H7 (cell line): ENCODE measurements around the gene THTPA. TPM values are rescaled to one million over a fixed set of nuclear protein-coding genes. Genes with fewer than 3 reads are reported as not detected.
"Not testable (repeated sequence)": the region's sequence is repeated elsewhere in the genome, so short reads cannot be mapped to it uniquely, and the experiment has no call there.

Experiments
- DNase-seq: peaks from one replicate; pipeline ENCODE4 v3.0.0; 2012
- H3K27me3 ChIP-seq: 2 replicates; pipeline ENCODE4 v1.6.0; 2011; ENCODE audit warnings: mild to moderate bottlenecking, low read length; ENCODE audit not compliant: control insufficient read depth, insufficient read depth
- H3K36me3 ChIP-seq: replicated peaks from 2 replicates; pipeline ENCODE4 v1.5.1; 2011; ENCODE audit warnings: low read length; ENCODE audit not compliant: control insufficient read depth, insufficient read depth
- H3K4me3 ChIP-seq: 2 replicates; pipeline ENCODE4 v1.5.1; 2011; ENCODE audit warnings: low read depth, mild to moderate bottlenecking, control low read depth, low read length, moderate library complexity; ENCODE audit not compliant: insufficient read depth
- total RNA-seq: library from RNA; depleted of rRNA; stranded (reverse); fragments of >200 nt; shearing (Covaris generic); gene quantifications from 2 replicates; pipeline ENCODE4 v1.2.3, GENCODE V29; 2014

The THTPA gene
- total RNA-seq, 1 experiment from 2014 or later, result 12.1 TPM

GRCh38 chr14:23589606-23590005 is 33.5 kb downstream of the THTPA start:
- DNase-seq, result no peak
- H3K4me3 ChIP-seq, result no peak overlapping the region
- no peaks in the 10 kb centered on the region for H3K27me3 ChIP-seq
- no peaks in the 10 kb centered on the region for H3K36me3 ChIP-seq

GRCh38 chr14:23590198-23590597 is 34.1 kb downstream of the THTPA start:
- Histone ChIP-seq H3K36me3 (no peaks in the 10 kb centered on the region), H3K4me3 (no peak overlapping the region), H3K27me3 (no peaks in the 10 kb centered on the region)
- no peak for DNase-seq

DNA sequence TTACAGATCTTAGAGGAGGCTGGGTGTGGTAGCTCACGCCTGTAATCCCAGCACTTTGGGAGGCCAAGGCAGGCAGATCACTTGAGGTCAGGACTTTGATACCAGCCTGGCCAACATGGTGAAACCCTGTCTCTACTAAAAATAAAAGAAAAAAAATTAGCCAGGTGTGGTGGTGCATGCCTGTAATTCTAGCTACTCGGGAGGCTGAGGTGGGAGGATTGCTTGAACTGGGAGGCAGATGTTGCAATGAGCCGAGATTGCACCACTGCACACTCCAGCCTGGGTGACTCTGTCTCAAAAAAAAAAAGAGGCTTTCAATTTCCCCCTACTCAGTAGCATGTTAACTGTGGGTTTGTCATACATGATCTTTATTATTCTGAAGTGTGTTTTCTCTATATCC is 38.1 kb downstream of the THTPA start:
- H3K27me3 ChIP-seq, H3K36me3 ChIP-seq, H3K4me3 ChIP-seq, DNase-seq: not testable (repeated sequence)

- no peak for DNase-seq
- Histone ChIP-seq H3K27me3 (no peaks in the 10 kb centered on the region), H3K4me3 (no peak overlapping the region), H3K36me3 (no peaks in the 10 kb centered on the region)
Measured at GRCh38 chr14:23600322-23600707, 44.2 kb downstream of the THTPA start.

GRCh38 chr14:23600806-23601205 is 44.7 kb downstream of the THTPA start:
- H3K27me3 ChIP-seq, result no peaks in the 10 kb centered on the region
- H3K4me3 ChIP-seq, result no peak overlapping the region
- no peak for DNase-seq
- no peaks in the 10 kb centered on the region for H3K36me3 ChIP-seq

DNA sequence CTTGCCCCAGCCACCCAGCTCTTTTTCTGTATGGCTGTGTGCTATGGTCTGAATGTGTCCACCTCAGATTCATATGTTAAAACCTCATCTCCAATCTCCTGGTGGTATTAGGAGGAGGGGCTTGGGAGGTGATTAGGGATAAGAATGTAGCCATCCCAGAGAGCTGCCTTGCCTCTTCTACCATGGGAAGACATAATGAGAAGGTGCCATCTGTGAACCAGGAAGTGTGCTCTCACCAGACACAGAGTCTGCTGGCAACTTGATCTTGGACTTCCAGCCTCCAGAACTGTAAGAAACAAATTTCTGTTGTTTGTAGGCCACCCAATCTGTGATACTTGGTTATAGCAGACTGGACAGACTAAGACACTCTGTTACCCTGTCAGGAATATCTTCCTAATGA is 45.4 kb downstream of the THTPA start:
- Histone ChIP-seq H3K36me3 (no peaks in the 10 kb centered on the region), H3K4me3 (no peak overlapping the region), H3K27me3 (no peaks in the 10 kb centered on the region)
- DNase-seq, result no peak

DNA sequence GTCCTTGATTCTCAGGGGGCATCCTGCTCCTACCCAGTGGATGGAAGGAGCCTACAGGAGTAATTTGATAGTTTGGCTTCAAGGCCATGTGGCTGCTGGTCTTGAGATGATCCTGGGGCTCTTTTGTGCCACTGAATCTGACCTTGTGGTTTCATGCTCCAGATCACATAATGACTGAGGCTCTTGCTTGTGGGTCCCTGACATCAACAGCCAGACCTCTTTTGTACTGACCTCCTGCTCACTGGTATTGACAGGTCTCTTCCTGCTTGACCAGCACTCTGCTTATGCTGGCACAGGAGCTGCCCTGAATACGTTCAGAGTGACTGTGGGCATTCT is 45.7 kb downstream of the THTPA start:
- DNase-seq, result no peak
- Histone ChIP-seq H3K4me3 (no peak overlapping the region), H3K27me3 (no peaks in the 10 kb centered on the region), H3K36me3 (no peaks in the 10 kb centered on the region)

DNA sequence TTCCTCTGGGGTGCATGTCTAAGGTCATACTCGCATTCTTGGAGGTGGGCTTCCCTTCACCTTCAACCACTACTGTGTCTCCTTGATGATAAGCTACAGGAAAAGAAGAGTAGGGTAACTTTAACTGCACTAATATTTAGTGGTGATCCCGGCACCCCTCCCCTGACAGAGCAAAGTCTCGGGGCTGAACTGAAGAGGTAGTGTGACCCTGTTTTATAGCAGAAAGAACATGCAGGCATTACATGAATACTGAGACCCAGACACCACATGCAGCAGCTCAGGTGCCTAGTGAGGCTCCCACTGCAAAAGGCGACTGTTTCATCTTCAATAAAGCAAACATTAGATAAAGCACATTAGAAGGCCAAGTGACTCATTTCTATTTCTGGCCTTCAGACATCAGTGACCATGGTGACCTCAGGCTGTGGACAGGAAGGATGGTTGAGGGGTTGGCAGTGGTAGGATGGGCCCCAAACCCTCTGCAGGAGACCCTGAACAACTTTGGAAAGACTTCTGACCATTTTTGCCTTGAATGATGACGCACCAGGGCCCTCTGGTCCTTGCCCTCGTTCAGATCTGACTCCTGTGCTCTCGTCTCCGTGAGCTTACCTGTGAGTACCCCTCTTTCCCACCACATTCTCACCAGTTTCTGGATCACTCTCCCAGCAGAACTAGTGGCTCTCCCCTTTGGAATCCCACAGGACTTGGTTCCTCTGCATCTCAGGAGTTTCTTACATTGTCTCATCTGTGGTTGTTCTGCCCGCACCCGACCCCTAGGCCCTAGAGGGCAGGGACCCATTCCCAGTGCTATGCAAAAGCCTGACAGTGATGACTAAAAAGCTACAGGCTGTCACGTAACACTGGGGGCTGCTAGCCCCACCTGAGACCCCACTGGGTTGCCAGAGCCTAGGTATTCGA is 46.4 kb downstream of the THTPA start:
- no peak for DNase-seq
- Histone ChIP-seq H3K4me3 (no peak overlapping the region), H3K27me3 (no peaks in the 10 kb centered on the region), H3K36me3 (no peaks in the 10 kb centered on the region)

DNA sequence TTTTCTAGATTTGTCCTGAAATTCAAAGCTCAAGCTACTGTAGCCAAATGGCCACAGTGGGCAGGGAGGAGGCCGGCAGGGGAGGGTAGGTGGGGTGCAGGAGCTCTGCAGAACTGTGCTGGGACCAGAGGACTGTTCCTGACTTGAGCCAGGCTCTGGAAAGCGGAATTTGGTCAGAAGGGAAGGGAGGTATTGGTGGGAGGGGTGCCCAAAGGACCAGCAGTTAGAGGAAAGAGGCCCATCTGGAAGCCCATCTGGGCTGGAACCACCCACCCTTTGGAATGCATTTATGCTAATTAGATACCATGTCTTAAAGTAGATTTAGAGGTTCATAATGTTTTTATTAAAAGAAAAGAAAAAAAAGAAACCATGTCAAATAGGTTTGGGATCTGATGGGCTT is 47.0 kb downstream of the THTPA start:
- Histone ChIP-seq H3K27me3 (no peaks in the 10 kb centered on the region), H3K4me3 (no peak overlapping the region), H3K36me3 (no peaks in the 10 kb centered on the region)
- DNase-seq, result no peak

DNA sequence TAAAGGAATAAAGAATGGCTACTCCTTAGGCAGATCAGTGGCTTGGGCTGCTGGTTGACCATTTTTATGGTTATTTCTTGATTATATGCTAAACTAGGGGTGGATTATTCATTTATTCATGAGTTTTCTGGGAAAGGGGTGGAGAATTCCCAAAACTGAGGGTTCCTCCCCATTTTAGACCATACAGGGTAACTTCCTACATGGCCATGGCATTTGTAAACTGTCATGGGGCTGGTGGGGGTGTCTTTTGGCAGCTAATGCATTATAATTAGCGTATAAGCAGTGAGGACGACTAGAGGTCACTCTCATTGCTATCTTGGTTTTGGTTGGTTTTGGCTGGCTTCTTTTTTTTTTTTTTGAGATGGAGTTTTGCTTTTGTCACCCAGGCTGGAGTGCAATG is 48.1 kb downstream of the THTPA start:
- H3K27me3 ChIP-seq, result no peaks in the 10 kb centered on the region
- no peaks in the 10 kb centered on the region for H3K36me3 ChIP-seq
- H3K4me3 ChIP-seq, result no peak overlapping the region
- no peak for DNase-seq

DNA sequence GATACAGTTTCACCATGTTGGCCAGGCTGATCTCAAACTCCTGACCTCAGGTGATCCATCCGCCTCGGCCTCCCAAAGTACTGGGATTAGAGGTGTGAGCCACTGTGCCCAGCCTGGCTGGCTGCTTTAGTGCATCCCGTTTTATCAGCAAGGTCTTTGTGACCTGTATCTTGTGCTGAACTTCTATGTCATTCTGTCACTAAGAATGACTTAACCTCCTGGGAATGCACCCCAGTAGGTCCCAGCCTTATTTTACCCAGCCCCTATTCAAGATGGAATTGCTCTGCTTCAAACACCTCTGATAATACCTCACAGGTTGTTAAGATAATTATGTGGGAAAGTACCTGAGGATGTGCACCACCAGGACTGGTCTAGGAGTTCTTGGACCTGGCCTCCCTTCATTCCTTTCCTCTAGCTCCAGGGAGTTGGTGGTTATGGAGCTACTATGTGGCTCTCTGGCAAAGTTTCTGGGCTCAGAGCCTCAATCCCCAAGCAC is 48.7 kb downstream of the THTPA start:
- Histone ChIP-seq H3K27me3 (no peaks in the 10 kb centered on the region), H3K36me3 (no peaks in the 10 kb centered on the region), H3K4me3 (no peak overlapping the region)
- no peak for DNase-seq

GRCh38 chr14:23605931-23606585 is 50.0 kb downstream of the THTPA start:
- no peak overlapping the region for H3K4me3 ChIP-seq
- H3K27me3 ChIP-seq, result no peaks in the 10 kb centered on the region
- DNase-seq, result no peak
- H3K36me3 ChIP-seq, result no peaks in the 10 kb centered on the region

DNA sequence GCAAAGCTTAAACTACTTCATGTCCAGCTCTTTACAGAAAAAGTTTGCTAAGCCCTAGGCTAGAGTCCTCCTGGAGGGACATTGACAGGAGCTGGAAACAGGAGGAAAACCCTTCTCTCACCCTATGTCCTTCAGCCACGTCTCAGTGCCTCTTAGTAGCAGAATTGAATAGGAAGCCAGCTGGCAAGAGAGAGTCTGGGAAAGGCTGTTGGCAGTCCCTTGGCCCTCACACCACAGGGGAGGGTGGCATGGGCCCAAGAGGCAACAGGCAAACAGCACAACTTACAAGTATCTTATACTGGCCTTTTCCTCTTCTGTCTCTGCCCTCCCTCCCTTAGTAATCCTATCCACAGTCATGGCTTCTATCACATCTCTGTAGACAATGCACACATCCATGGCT is 52.4 kb downstream of the THTPA start:
- DNase-seq, result no peak
- Histone ChIP-seq H3K27me3 (no peaks in the 10 kb centered on the region), H3K36me3 (no peaks in the 10 kb centered on the region), H3K4me3 (no peak overlapping the region)

DNA sequence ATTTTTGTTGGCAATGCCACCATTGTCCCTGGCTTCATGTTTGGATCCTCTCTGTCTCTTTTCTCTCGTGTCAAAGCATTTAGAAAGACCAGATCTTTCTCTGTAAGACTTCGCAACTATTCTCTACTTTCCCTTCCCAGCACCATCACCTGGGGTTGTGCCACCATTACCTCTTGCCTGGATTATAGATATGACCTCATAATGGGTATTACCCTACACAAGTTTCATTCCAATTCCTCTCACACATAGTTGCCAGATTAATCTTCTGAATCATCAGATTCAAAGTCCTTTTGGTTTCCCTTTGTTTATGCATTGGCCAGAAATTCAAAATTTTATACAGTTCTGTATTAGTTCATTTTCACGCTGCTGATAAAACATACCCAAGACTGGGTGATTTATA is 52.9 kb downstream of the THTPA start:
- no peak for DNase-seq
- Histone ChIP-seq H3K36me3 (no peaks in the 10 kb centered on the region), H3K4me3 (no peak overlapping the region), H3K27me3 (no peaks in the 10 kb centered on the region)

DNA sequence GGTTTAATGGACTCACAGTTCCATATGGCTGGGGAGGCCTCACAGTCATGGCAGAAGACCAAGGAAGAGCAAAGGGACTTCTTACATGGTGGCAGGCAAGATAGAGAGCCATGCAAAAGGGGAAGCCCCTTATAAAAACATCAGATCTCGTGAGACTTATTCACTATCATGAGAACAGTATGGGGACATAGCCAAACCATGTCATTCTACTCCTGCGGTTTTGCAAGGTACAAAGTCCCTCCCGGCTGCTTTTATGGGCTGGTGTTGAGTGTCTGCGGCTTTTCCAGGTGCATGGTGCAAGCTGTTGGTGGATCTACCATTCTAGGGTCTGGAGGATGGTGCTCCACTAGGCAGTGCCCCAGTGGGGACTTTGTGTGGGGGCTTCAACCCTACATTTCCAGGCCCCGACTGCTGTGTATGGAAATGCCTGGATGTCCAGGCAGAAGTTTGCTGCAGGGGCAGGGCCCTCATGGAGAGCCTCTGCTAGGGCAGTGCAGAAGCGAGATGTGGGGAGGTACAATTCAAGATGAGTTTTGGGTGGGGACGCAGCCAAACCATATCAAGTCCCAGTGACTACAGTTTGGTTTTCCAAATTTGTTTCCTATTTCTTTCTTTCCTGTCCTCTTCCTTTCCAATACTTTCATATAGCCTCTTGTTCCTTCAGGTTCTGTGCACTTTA is 53.5 kb downstream of the THTPA start:
- DNase-seq, H3K36me3 ChIP-seq, H3K27me3 ChIP-seq, H3K4me3 ChIP-seq: not testable (repeated sequence)
